ENCODE data around the gene PRDM12.
"Not testable (repeated sequence)": the region's sequence is repeated elsewhere in the genome, so short reads cannot be mapped to it uniquely, and the experiment has no call there.

PRDM12 gene

DNA sequence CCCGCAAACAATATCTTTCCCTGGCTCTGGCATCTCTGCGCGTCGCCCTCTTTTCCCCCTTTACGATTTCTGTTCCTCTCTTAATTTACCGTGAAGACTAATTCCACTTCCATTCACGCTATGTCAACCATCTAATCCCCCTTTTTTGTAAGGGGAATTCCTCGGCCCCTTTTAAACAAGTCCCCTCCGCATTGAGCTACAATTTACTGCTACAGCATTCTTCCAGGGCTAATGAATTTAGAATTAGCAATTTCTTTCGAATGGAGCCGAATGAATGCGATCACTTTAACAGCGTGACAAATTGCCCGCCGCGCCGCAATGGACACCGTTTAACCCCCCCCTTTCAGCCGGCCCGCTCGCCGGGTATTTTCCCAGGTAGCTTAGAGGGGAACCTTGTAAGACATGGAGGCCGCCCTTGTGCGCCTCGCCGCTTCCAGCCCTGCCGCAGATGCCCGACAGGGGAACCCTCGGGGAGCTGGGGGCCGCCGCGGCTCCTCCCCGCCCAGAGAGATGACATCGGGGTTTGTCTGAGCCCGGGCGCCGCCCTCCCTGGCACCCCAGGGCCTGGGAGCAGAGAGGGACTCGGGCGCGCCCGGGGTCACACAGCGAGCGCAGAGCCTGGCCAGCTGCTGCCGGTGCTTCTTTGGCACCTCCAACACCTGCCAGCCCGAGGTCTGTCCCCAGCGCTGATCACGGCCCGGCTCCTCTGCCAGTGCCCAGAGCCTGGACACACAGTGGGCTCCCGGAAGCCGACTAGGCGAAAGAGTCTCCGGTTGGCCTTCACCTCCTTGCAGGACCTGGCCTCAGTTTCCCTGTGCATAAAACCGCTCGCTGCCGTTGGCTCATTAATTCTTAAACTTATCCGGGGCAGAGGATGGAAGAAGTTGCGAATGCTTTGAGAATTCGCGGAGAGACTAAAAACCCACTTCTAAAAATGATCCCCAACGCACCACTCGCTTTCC, 1.3 kb downstream of the PRDM12 start:
- peak; percentile 85 for DNase-seq (ENCODE audit: low spot score)

DNA sequence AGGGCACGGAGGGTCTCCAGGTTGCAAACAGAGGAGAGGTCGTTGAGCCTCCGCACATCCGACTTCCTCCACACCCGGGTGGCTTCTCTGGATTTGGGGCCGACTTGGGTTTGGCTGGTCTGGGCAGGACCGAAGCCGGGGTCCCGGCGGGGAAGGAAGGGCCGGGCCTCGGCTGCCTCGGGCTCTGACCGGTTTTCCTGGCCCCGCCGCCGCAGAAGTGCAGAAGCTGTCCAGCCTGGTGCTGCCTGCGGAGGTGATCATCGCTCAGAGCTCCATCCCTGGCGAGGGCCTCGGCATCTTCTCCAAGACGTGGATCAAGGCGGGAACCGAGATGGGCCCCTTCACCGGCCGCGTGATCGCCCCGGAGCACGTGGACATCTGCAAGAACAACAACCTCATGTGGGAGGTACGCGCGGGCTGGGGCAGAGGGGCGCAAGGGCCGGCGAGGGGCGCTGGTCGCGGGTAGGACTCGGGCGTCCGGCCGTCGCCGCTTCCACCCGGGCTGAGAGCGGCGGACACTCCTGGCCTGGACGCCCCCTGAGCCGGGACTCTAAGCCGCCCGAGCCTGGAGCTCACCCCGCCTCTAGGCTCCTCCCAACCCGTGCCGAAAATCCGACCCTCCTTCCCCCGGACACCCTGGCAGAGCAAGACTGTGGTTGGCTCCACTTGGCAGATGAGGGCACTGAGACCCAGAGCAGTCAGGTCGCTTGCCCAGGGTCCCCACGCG, 2.2 kb downstream of the PRDM12 start:
- DNase-seq (ENCODE audit: low spot score) = peak; percentile 70

DNA sequence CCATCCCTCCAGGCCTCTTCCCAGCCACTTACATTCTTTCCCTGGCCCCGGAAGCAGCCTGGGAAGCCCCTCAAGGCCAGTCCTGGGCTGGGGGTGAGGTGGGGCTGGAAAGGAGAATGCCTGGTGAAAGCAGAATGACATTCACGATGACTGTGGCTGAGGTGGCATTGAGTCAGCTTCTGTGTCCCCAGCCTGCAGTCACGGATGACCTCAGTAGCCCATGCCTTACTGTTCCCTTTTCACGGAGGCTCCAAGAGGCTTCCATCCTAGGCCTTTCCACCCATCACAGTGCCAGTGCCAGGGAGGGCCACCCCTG, 2.7 kb downstream of the PRDM12 start:
- no peak for DNase-seq (ENCODE audit: low spot score)

DNA sequence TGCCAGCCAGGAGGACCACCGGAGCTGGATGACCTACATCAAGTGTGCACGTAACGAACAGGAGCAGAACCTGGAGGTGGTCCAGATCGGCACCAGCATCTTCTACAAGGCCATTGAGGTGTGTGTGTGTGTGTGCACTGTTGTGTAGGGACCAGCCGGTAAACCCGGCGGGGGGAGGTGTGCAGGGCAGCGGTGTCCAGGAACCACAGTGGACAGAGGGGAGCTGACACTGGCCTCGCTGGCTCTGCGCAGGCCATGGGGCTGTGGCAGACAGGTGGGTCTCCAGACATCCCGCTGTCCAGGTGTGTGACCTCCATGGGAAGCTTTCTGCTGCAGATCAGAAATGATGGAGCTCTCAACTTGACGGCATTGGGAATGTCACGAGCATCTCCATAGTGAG, 3.8 kb downstream of the PRDM12 start:
- DNase-seq (ENCODE audit: low spot score) = no peak

DNA sequence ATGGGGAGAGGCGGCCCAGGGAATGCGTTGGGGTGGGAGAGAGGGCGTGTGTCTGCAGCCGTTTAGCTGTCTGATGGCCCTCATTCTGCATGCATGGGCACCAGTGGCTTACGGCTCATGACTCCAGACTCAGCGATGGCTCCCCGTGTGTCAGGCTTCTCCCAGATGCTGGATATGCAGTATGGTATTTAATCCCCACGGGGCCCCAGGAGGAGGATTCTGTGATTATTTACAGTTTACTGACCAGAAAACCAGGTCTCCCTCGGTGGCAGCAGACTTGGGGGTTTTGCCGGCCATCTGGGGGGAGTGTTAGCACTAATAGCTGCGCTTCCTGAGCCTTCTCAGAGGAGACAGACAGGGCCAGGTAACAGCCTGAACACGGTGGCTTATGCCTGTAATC, 4.3 kb downstream of the PRDM12 start:
- DNase-seq (ENCODE audit: low spot score) = no peak

DNA sequence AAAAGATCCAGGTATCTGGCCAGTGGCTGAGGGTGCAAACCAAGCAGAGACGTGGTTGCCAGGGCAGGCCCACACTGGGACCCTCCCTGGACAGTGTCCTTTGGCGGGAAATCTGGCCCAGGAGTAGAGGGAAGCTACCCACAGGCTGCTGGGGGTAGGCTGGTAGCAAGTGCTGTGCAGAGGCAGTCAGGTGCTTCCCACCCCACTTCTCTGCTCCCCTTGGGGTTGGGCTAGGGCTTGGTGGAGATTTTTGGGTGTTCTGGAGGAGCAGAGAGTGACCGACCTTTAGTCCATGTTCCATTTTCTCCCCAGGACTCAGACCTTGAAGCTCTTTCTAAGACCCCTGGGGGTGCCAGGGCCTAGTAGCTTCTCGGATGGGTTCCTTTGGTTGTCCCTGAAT, 5.6 kb downstream of the PRDM12 start:
- DNase-seq (ENCODE audit: low spot score) = no peak

DNA sequence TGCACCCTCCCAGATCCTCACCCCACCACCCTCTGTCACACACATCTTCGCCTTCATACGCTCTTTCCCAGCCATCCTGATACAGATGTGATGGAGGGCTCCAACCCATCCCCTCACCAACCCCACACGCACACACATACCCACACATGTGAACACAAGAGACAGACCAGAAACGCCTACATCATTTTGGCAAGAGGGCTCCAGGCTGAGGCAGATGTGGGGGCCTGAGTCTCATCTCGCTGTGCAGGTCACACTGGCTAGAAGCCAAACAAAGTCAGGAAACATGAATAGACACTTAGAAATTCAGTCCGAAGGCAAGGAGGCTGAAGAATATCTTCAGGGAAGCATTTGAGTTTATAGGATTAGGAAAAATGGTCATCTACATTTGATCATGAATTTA, 6.2 kb downstream of the PRDM12 start:
- DNase-seq (ENCODE audit: low spot score) = no peak

DNA sequence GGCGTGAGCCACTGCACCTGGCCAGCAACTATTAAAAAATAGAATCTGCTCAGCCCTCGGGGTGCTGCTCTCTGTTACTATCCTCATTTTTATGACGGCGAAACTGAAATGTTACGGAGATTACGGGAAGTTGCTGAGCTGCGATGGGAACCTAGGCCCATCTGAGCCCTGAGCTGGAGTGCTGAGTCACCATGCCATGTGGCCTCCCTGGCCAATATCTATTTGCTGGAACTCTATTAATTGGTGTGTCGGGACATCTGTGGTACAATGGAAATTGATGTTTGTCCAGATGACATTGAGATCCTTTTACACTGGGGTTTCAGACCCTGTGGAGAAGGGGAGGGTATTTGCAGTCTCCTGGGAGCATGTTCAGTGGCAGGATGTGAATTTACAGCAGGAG, 8.1 kb downstream of the PRDM12 start:
- no peak for DNase-seq (ENCODE audit: low spot score)

DNA sequence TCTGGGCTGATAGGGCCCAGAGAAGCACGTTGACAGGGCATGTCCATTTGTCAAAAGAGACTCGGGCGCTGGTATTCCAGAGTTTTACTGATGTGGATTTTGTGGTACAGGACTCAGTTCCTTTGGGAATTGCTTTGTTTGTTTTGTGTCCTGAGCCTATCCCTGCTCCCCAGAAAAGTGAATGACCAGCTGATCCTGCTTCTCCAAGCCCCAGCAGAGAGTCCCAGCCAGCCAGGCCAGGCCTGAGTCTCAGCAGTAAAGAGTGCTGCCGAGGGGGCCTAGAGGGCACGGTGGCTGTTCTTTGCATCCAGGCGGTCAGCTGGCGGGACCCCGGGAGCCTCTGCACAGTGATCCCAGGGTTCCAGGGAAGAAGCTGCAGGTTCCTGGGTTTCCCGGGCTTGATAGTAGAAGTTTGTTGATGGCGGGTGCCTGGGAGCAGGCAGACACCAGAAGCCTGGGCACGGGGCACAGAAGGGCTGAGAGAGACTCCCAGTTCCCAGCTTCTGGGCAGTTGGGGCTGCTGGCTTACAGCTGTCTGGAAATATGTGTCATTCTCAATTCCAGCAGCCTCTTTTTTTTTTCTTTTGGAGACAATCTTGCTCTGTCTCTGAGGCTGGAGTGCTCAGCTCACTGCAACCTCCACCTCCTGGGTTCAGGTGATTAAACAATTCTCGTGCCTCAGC, 8.7 kb downstream of the PRDM12 start:
- DNase-seq (ENCODE audit: low spot score) = no peak

DNA sequence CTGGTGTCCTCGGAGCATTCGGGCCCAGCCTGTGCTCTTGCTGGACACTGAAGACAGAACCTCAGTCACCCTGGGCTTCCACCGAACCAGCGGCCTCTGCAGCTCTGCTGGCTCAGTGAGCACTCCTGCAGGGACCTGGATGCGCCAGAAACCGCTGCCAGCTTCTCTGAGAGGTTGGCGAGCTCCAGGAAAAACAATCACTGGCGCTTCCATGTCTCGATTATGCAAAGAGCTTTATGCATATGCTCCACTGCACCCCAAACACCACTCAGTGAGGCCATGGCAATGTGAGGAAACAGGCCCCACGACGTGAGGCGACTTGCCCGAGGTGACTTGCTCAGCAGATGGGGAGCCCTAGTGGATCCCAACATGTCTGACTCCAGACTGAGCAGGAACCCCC, 11.0 kb downstream of the PRDM12 start:
- DNase-seq (ENCODE audit: low spot score) = no peak

DNA sequence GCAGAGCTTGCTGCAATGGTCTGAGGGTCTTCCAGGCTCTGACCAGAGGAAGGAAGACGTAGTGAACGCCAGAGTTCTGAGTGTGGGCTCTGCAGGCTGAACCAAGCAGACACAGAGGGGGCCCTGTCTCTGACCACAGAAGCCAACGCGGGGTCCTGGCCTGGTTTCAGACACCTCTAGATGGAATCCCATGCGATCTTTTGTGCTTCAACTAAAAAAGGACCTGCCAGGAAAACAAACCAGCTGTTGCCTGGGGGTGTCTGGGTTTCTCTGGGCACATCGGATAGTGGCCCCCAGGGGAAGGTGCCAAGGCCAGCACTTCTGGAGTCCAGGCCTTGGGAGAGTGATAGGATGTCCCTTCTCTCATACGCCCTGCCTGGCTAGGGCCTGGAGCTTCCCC, 12.9 kb downstream of the PRDM12 start:
- DNase-seq (ENCODE audit: low spot score) = no peak

DNA sequence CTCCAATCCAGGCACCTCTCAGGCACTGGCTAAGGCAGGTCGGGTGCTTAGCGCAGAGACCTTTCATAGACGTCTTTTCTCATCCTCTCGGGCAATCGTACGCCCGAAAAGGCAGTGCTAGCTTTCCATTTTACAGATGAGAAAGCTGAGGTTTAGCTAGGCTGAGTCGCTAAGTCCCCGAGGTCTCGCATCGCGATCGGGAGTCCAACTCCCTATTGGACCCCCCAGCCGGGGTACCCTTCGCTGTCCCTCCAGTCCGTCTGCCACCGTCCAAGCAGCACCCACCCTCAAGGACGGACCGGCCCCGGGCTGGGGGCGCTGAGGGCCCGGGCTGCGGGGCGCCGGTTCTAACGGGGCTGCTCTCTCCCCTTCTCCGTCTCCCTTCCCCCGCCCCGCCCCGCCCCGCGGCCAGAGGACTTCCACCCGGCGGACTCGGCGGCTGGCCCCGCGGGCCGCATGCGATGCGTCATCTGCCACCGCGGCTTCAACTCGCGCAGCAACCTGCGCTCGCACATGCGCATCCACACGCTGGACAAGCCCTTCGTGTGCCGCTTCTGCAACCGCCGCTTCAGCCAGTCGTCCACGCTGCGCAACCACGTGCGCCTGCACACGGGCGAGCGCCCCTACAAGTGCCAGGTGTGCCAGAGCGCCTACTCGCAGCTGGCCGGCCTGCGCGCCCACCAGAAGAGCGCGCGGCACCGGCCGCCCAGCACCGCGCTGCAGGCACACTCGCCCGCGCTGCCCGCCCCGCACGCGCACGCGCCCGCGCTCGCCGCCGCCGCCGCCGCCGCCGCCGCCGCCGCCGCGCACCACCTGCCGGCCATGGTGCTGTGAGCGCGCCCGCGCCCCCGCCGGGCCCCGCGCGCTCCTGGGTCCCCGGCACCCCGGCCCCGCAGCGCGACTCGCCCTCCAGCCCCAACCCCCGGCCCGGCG, 16.7 kb downstream of the PRDM12 start:
- DNase-seq (ENCODE audit: low spot score) = peak; percentile 89

DNA sequence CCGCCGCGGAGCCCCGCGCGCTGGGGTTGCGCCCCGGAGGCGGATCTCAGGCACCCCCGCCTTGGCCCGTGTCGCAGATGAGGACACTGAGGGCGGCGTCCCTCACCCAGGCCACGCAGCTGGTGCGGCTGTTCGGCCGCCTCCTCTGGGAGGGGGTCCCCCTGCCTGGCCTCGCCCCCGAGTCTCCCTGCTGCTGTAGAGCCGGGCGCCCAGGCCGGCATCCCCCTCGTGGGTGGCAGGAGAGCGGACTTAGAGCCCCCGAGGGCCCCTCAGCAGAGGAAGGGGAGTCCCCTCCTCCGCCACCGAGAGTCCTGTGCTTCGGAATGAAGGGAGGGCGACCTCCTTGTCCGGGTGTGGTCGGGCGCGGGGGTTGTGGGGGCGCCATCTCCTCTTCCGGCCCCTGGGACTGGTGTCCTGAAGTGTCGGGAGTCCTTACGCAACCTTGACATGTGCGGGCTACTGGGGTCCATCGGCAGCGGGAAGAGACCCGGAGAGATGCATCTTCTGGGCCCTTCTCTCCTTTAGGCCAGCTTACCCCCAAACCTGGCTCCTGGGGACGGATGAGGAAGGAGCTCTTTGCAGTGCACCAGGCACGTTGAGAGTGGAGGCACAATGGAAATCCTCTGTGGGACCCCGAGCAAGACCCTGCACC, 17.5 kb downstream of the PRDM12 start:
- DNase-seq (ENCODE audit: low spot score) = peak; percentile 77

DNA sequence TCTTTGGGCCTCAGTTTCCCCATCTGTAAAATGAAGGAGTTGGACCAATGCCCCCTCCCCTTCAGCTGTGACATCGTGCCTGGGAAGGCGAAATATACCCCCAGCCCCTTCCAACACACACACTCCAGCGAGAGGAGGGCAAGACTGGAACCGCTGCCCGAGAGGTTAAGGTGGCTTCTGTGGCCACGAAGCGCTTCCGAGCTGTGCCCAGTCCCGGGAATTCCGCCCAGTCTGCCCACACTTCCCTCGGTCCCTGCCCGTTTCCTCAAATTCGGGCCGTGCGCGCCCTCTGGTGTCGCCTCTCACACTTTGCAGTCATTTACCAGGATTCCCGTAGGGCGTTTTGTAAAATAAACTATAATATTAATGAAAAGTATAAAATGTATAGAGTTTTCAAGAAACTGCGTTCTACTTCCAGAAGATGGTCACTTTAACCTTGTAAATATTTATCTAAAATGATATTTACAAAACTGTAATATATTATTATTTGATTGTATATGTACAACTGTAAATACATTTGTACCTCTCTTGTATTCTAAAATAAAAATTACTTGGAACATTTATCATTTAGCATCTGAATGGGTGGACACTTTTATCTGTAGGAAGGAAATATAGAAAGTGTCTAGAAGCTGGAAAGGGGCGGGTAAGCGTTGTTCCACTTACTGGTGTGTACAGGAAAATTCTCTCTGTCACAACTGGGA, 18.2 kb downstream of the PRDM12 start:
- peak; percentile 86 for DNase-seq (ENCODE audit: low spot score)

DNA sequence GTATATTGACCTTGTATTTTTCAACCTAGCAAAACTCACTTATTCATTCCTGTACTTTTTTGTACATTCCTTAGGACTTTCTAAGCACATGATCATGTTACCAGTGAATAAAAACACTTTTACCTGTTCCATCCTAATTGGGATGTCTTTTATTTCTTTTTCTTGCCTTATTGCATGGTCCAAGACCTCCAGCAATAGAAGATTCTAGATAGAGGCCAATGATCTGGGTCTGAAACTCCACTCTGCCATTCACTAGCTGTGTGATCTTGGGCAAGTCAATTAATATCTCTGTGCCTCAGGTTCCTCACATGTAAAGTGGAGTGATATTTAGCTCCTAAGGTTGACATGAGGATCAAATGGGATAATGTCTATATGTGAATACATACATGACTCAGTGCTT, 20.7 kb downstream of the PRDM12 start:
- DNase-seq (ENCODE audit: low spot score) = no peak

DNA sequence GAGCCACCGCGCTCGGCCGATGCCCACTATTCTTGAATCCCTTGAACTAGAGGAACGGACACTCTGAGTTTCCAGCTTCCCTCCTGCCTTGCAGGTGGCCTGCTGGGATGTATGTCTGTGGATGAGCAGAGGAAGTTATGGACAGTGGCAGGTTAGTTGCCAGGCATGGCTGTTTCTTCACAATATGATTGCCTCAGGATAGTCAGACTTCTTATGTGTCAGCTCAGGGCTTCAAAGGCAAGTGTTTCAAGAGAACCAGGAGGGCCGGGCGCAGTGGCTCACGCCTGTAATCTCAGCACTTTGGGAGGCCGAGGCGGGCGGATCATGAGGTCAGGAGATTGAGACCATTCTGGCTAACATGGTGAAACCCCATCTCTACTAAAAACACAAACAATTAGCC, 21.6 kb downstream of the PRDM12 start:
- not testable (repeated sequence) for DNase-seq (ENCODE audit: low spot score)

DNA sequence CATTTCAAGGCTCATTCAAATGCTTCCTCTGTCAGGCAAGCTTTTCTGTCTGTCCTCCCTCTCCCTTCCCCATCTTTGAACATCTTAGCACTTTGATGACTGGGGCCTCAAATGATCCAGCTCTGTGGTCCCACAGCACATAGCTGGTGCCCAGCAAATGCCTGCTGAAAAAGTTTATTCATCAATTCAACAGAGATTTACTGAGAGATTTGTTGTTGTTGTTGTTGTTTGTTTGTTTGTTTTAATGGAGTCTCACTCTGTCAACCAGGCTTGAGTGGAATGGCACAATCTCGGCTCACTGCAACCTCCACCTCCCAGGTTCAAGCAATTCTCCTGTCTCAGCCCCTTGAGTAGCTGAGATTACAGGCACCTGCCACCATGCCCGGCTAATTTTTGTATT, 23.2 kb downstream of the PRDM12 start:
- no peak for DNase-seq (ENCODE audit: low spot score)

DNA sequence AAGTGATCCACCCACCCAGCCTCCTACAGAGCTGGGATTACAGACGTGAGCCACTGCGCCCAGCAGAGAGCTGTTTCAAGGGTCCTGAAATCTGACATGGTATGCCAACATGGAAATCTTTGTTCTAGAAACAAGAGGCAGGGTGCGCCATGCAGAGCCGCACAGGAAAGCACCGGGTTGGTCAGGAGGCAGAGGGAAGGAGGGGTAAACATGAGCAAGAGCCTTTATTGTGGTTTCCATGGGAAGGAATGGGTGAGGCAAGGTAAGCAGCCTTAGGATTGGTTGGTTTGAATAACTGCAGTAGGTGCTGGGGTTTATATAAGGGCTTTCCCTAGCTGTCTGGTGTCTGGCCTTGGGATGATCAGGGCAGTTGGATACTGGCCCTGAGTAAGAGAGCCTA, 23.7 kb downstream of the PRDM12 start:
- no peak for DNase-seq (ENCODE audit: low spot score)

DNA sequence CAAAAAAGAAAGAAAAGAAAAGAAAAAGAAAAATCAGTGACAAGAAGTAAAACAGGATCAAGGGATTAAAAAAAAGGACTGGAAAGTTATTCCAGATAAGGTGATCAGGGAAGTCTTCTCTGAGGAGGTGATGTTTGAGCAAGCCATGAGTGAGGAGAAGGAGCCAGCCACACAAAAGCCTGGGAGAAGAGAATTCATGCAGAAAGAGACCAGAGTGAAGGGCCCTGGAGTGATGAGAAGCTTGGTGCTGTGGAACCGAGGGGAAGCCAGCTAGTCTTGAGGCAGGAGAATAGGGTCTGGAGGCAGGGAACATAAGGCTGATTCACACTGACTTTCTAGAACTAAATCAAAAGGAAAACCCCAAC, 25.2 kb downstream of the PRDM12 start:
- no peak for DNase-seq (ENCODE audit: low spot score)

DNA sequence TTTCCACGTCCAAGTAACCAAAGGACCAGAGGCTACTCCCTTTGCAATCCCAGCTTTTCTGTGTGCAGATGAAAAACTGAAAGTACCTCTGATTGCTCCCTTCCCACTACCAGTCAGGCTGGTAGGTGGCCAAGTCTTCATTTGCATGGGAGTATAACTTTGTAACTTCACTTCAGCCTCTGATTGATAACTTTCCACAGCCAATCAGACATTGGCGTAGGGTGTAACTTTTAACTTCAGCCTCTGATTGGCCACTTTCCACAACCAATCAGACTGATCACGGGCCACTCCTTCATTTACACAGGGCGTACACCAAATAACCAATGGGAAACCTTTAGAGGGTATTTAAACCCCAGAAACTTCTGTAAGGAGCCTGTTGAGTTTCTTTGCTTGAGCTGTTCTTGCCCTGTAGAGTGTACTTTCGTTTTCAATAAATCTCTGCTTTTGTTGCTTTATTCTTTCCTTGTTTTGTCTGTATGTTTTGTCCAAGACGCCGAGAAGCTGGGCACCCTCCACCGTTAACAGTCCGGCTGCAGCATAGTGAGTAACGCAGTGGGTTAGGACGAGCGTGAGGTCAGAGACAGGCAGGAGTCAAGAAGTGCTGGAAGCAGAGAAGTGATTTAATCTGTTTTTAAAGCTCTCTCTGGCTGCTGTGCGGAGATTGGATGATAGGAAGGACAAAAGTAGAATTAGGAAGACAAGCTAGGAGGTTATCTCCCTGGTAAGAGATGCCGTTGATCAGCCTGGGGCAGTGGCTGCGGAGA, 25.7 kb downstream of the PRDM12 start:
- peak; percentile 67 for DNase-seq (ENCODE audit: low spot score)
